Endothelial cell of umbilical vein (primary cell): Measurements from ENCODE around the gene PHLPP2.

ENCODE experiments used
- EZH2 ChIP-seq: IDR thresholded peaks from 2 replicates; pipeline ENCODE4 v1.6.1; 2012; ENCODE audit warnings: borderline replicate concordance, low read depth, mild to moderate bottlenecking, moderate library complexity, low read length, inconsistent platforms; ENCODE audit not compliant: severe bottlenecking
- FOS ChIP-seq: IDR thresholded peaks from 2 replicates; pipeline ENCODE4 v1.6.1; 2011; ENCODE audit warnings: mild to moderate bottlenecking, low read length, moderate library complexity, borderline replicate concordance; ENCODE audit not compliant: insufficient read depth
- GATA2 ChIP-seq: IDR thresholded peaks from 2 replicates; pipeline ENCODE4 v1.7.0; 2011; ENCODE audit warnings: low read depth, mild to moderate bottlenecking, moderate library complexity, mixed read lengths, low read length; ENCODE audit not compliant: insufficient read length, insufficient read depth
- JUN ChIP-seq: IDR thresholded peaks from 2 replicates; pipeline ENCODE4 v1.6.1; 2011; ENCODE audit warnings: borderline replicate concordance, low read depth; ENCODE audit not compliant: insufficient read length, insufficient read depth
- MYC ChIP-seq: IDR thresholded peaks from one replicate; pipeline ENCODE4 v1.6.1; 2011; ENCODE audit warnings: mild to moderate bottlenecking, low read depth, low read length
- POLR2A ChIP-seq: IDR thresholded peaks from 2 replicates; pipeline ENCODE4 v1.6.1; 2012; ENCODE audit warnings: low read depth, mild to moderate bottlenecking, control low read depth, low read length
- POLR2AphosphoS5 ChIP-seq: IDR thresholded peaks from 2 replicates; pipeline ENCODE4 v1.6.1; 2012; ENCODE audit warnings: low read depth, mild to moderate bottlenecking, control low read depth, low read length, moderate library complexity; ENCODE audit not compliant: insufficient read depth
- TF ChIP-seq, protein P1 (sequence below), 2 donors: IDR thresholded peaks; 1 replicate in 1 of 2; 2 replicates in 1 of 2; pipeline ENCODE4 v1.5.1; 2011; ENCODE audit warnings: low read length in 2 of 2, mild to moderate bottlenecking in 2 of 2, moderate library complexity in 2 of 2, control low read depth in 1 of 2, inconsistent platforms in 1 of 2, low read depth in 1 of 2; ENCODE audit not compliant: insufficient read depth in 1 of 2; ENCODE audit errors: extremely low read depth in 1 of 2
- TF ChIP-seq, protein P2 (sequence below): IDR thresholded peaks from 2 replicates; pipeline ENCODE4 v1.6.1; 2011; ENCODE audit not compliant: insufficient read depth, insufficient read length

DNA sequence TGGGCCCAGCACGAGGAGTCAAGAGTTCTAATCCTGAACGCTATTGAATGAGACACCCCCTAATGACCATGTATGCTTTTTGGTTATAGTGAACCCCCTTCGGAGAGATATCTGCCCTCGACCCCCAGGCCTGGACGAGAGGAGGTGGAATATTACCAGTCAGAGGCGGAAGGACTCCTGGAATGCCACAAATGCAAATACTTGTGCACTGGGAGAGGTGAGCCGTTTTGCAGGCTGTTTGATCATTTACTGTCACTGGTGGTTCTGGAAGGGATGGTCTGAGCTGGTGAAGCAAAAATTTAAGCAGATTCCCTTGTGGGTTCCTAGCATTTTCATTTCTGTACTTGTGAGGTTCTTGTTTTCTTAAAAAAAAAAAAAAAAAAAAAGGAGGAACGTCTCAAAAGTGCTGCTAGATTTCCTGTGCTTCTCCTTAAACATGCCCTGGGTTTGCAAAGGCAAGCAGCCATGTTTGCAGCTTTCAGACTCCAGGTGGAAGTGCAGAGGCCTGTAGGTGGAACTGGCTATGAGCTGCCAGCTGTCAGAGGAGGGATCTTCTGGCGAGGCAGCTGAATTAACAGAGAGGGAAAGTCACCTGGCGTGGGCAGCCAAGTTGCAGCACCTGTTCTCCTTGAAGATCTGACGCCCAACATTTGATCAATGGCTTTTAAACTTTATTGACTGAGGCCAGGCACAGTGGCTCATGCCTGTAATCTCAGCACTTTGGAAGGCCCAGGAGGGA lies 95.1 kb downstream of the PHLPP2 start:
- TF ChIP-seq EZH2 (no peak), POLR2AphosphoS5 (no peak), POLR2A (no peak), JUN (no peak), MYC (no peak), FOS (no peak), GATA2 (no peak)
- TF ChIP-seq, protein P1, sequence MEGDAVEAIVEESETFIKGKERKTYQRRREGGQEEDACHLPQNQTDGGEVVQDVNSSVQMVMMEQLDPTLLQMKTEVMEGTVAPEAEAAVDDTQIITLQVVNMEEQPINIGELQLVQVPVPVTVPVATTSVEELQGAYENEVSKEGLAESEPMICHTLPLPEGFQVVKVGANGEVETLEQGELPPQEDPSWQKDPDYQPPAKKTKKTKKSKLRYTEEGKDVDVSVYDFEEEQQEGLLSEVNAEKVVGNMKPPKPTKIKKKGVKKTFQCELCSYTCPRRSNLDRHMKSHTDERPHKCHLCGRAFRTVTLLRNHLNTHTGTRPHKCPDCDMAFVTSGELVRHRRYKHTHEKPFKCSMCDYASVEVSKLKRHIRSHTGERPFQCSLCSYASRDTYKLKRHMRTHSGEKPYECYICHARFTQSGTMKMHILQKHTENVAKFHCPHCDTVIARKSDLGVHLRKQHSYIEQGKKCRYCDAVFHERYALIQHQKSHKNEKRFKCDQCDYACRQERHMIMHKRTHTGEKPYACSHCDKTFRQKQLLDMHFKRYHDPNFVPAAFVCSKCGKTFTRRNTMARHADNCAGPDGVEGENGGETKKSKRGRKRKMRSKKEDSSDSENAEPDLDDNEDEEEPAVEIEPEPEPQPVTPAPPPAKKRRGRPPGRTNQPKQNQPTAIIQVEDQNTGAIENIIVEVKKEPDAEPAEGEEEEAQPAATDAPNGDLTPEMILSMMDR (IDR thresholded peaks at IDR 0.05; ENCODE audit: extremely low read depth in 1 of 2, insufficient read depth in 1 of 2, low read depth in 1 of 2, low read length in 2 of 2), result no peak
- TF ChIP-seq, protein P2, sequence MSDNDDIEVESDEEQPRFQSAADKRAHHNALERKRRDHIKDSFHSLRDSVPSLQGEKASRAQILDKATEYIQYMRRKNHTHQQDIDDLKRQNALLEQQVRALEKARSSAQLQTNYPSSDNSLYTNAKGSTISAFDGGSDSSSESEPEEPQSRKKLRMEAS, result no peak
